ENCODE measurements around the gene SIGLEC8. TPM values are rescaled to one million over a fixed set of nuclear protein-coding genes. Genes with fewer than 3 reads are reported as not detected.

Gene SIGLEC8
- total and polyA plus RNA-seq, 9 of the 15 experiments (the other 6 are each of a cell fraction or from before 2014, with no cell fraction given) = 0.04 to 0.65 (median 0.39) TPM

- no peak for TF ChIP-seq PBX2 (CRISPR knock-in tag; IDR thresholded peaks at IDR 0.05; ENCODE audit: low read depth)
- peak; percentile 71 for TF ChIP-seq PBX2 (tag; conservative IDR thresholded peaks at IDR 0.05; ENCODE audit: low read depth)
- 0 out of 2 replicates have a peak, but pooled peaks have one; percentile 5 for TF ChIP-seq SUPT5H (IDR thresholded peaks at IDR 0.05)
- peak; percentile 71; the same call in 1 of the 2 replicates for TF ChIP-seq SMAD4 (CRISPR knock-in tag; conservative IDR thresholded peaks at IDR 0.05)
- no peak for TF ChIP-seq THAP12 (CRISPR knock-in tag; IDR thresholded peaks at IDR 0.05)
- TF ChIP-seq REST (IDR thresholded peaks at IDR 0.05; ENCODE audit: borderline replicate concordance) = peak; percentile 24; the same call in 1 of the 2 replicates
- TF ChIP-seq REST (CRISPR knock-in tag; IDR thresholded peaks at IDR 0.05; ENCODE audit: low read depth) = 0 out of 2 replicates have a peak, but pooled peaks have one; percentile 31
- TF ChIP-seq SMARCC2 (IDR thresholded peaks at IDR 0.05; ENCODE audit: low read depth) = no peak
- peak; percentile 28; the same call in 1 of the 2 replicates for TF ChIP-seq CXXC5 (CRISPR knock-in tag; IDR thresholded peaks at IDR 0.05)
- peak; percentile 78 for TF ChIP-seq BCOR (IDR thresholded peaks at IDR 0.05)
- TF ChIP-seq MCM7 (IDR thresholded peaks at IDR 0.05) = no peak
- peak; percentile 33; the same call in 1 of the 2 replicates for TF ChIP-seq TEAD4 (IDR thresholded peaks at IDR 0.05; ENCODE audit: low read length)
- TF ChIP-seq TEAD4 (CRISPR knock-in tag; IDR thresholded peaks at IDR 0.05; ENCODE audit: borderline replicate concordance) = no peak
- TF ChIP-seq POLR2A (conservative IDR thresholded peaks at IDR 0.05) = no peak
- TF ChIP-seq CEBPB (tag; IDR thresholded peaks at IDR 0.05) = peak; percentile 89
- peak; percentile 63 for TF ChIP-seq L3MBTL2 (IDR thresholded peaks at IDR 0.05)
- peak; percentile 32; the same call in 1 of the 2 replicates for TF ChIP-seq SPI1 (IDR thresholded peaks at IDR 0.05; ENCODE audit: borderline replicate concordance, low read depth, low read length)
- TF ChIP-seq NFRKB (IDR thresholded peaks at IDR 0.05; ENCODE audit: low read depth) = no peak
- TF ChIP-seq FOXJ2 (tag; IDR thresholded peaks at IDR 0.05) = peak; percentile 63; the same call in 1 of the 2 replicates
Observed at GRCh38 chr19:51470966-51471365, 12.7 kb upstream of the SIGLEC8 start (continued).

Data from K562 (cell line).